Measurements from ENCODE around the gene CLCN4.

Gene CLCN4

DNA sequence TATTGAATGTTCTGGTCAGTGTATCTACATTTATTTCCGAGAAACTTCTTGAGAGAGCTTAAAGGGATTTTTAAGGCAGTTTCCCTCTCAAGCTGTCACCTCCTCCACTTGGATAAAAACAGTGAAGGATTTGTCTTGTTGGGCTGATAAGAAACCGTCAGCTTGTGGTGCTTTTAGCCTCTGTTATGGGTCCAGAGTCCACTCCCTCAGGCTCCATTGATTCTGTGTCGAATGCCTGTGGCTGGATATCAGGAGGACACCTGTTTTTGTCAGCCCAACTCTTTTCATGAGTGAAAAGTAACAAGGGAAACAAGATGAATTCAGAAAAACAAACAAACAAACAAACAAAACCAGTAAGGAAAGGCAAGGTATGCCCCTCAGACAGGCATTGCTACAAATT, 12.4 kb downstream of the CLCN4 start:
- DNase-seq = no peak

DNA sequence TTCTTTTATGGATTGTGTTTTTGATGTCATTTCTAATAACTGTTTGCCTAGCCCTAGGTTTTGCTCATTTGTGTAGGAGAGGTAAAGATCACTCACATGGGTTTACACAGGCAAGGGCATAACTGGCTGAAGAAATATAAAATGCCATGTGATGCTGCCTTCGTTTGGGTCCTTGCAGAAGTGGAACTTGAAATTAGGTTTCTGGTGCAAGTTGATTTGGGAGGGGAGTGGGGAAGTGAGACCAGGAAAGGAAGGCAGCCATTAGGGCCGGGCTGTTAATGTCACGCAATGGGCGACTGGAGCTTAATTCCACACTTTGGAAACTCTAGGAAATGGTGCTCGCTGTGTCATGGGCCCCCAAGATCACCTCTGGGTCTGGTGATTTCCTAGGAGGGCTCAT, 14.5 kb downstream of the CLCN4 start:
- DNase-seq = no peak

DNA sequence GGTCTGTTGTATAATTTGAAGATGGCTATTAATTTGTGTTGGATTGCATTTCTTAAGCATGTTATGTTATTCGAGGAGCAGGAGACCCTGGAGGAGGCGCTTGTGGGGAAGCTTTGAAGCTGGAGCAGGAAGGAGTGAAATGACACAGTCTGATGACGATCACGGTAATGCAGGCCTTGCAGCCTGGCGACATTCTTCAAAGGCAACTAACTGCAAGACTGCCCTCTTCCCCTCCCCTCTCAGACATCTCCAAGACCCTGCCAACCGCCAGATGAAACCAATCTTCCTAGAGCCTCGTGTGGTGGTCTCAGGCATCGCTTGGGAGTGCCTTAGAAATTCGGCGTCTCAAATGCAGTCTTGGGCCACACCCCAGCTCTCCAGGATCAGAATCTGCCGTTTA, 16.1 kb downstream of the CLCN4 start:
- DNase-seq = no peak

DNA sequence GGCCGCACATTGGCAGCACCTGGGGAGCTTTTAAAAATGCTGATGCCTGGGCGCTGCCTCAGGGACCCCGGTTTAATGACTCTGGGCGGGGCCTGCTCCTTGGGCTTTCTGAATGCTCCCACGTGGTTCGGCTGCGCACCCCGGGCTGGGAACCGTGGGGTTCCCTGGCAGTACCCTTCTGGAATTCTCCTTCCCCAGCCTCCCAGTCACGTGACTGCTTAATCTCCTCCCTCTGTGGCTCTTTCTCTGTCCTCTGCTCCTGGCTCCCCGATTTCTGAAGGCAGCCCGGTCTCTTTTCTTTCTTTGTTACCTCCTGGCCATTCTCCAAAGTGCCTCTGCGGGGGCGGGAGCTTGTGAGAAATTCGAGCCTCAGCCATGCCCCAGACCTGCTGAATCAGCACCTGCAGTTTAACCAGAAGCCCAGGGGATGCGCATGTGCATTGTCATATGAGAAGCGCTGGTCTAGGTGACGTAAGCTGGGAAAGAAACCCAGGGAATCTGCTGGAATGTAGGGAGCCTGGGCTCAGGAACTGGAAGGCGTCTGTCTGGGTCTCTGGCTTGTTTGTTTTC, 16.6 kb downstream of the CLCN4 start:
- DNase-seq = no peak

GRCh38 chrX:10174051-10174450, 17.3 kb downstream of the CLCN4 start:
- DNase-seq = no peak

GRCh38 chrX:10174810-10175209, 18.0 kb downstream of the CLCN4 start:
- no peak for DNase-seq

DNA sequence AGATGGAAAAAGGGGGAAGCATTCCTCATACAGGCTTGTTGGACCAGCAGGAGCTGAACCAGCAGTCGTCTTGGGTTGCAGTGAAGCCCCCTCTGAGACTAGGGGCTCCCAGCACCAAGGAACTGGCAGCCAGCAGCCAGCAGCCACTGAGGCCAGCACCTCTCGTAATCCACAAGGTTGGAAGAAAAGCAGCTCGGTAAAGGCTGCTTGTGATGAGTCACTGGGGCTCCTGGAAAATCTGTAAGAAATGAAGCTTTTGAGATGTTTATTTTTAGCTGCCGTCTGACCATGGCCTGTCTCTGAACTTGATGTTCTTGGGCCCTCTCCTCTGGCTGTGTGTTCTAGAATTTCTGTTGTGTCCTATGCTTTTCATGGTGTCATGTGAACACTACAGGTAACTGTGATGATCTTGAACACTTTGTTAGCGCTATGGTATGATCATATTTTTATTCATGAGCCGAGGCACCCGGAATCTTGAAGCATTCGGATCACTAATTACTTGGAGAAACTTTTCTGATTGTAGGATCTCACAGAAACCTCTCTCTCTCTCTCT, 18.6 kb downstream of the CLCN4 start:
- DNase-seq = no peak

- no peak for DNase-seq
These were observed 19.6 kb downstream of the CLCN4 start for GRCh38 chrX:10176121-10177003.

DNA sequence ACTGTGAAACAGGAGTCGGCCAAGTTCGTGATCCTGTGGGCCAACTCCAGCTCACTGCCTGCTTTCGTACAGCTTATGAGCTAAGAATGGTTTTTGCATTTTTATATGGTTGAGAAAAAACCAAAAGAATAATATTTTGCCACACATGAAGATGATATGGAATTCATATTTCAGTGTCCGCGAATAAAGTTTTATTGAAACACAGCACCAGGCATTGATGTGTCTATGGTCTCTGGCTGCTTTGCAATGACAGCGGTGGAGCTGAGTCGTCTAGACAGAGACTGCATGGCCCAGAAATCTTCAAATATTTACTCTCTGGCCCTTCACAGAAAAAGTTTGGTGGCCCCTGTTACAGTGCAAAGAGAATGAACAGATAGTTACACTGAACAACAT, 20.2 kb downstream of the CLCN4 start:
- DNase-seq = no peak

GRCh38 chrX:10177601-10178000, 20.8 kb downstream of the CLCN4 start:
- DNase-seq = no peak

DNA sequence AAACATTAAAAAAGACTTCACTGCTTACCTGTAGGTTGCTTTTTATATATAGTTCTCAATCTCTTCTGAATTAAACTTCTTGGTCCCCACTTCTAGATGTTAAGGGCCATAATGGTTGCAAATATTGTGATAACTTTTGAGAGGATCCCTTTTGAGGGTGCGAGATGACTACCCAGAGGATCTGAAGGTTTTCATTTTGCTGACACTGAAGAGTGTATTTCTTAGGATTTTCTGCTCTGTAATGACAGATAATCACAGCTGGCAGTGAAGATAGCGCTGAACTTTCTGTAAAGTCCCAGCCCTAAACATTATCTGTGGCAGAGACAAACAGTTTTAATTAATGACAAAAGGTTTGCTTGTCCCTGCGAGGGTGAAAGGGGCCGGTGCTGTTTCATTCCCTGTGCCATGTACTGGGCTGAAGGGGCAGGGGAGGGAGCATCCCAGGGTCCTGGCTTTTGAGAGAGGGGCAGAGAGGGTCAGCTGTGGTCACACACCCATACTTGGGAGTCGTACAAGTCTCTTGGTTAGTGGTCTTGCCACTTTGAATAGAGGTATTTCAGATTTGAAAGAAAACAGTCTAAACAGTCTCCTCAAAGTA, 22.2 kb downstream of the CLCN4 start:
- no peak for DNase-seq

DNA sequence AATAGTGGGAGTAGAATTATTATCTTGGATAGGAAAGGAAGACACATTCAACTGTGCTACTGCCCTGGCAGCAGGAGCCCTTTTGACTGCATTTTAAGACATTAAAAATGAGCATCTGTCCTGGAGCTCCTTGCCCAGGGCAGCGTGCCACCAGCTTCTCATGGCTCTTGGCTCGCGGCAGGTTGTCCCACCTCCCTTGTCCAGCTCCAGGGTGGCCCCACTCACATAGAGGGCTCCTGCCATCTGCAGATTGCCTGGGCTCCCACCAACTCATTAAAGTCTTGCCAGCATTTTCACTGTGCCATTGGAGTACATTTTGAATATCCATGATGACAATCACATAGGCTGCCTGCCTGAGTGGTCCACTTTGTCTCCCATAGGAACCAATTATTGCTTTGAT, 27.0 kb downstream of the CLCN4 start:
- DNase-seq = no peak

DNA sequence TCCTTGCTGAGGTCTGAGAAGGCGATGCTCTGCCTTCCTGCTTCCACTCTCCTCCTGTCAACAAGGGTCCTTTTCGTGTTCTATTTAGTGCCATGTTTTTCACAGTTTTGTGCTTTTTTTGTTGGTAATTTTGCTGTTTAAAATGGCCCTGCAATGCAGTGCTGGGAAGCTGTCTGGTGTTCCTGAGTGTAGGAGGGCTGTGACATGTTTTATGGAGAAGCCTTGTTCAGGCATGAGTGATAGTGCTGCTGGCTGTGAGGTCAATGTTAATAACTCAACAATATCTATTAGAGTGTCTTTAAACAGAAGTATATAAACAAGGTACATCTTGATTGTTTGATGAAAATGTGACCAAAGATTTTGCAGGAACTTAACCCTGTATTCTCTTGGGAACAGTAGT, 27.6 kb downstream of the CLCN4 start:
- DNase-seq = no peak

- no peak for DNase-seq
These were observed 29.6 kb downstream of the CLCN4 start for GRCh38 chrX:10186355-10186754.

DNA sequence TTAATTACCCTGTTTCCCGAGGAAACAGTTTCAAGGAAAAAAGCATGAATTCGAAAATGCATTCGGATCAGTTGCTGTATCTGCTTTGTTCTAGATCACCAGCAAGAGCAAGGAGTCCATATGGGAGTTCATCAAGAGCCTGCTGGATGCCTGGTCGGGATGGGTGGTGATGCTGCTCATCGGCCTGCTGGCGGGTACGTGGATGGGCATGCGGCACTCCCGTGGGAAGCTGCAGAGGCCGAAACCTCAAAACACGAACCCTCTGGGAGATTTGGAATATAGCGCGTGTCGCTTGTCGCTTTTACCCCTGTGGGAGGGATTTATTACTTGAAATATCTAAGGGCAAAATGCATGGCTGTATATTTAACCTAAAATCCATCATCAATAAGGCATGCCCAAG, 30.6 kb downstream of the CLCN4 start:
- DNase-seq = no peak

GRCh38 chrX:10189317-10190268, 32.8 kb downstream of the CLCN4 start:
- DNase-seq = peak; percentile 51

GRCh38 chrX:10190367-10190766, 33.6 kb downstream of the CLCN4 start:
- DNase-seq = no peak

- DNase-seq = no peak
These were observed 36.8 kb downstream of the CLCN4 start for GRCh38 chrX:10193587-10193986.

DNA sequence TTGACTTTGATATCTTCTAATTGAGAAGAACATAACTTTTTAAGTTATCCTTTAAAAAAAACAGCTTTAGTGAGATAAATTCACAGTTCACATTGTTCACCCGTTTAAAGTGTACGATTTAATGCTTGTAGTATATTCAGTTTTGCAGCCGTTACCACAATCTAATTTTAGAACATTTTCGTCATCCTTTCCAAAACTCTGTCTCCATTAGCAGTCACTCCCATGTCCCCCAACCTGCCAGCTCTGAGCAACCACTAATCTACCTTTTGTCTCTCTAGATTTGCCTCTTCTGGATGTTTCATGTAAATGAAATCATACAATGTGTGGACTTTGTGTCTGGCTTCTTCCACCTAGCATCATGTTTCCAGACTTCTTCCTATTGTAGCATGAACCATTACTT, 38.6 kb downstream of the CLCN4 start:
- DNase-seq = no peak

DNA sequence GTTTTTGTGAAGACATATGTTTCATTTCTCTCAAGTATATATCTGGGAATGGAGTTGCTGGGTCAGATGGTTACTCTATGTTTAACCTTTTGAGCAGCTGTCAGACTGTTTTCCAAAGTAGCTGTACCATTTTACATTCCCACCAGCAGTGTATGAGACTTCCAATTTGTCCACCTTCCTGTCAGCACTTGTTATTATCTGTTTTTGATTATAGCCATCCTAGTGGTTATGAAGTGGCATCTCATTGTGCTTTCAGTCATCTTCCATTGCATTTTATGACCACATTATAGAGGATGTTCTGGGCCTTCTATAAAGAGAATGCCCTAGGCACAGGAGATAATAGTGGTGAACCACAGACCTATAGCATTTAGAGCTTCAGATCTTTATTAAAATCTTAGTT, 39.2 kb downstream of the CLCN4 start:
- no peak for DNase-seq

- DNase-seq = no peak
These were observed 40.8 kb downstream of the CLCN4 start for GRCh38 chrX:10197279-10198210.

- no peak for DNase-seq
These were observed 41.5 kb downstream of the CLCN4 start for GRCh38 chrX:10198254-10198653.

Measured in stimulated activated naive CD4-positive, alpha-beta T cell treated with Interleukin-2 at 50 U/mL for 16 hours (primary cell).